ENCODE results near the gene SHD.

SHD gene

DNA sequence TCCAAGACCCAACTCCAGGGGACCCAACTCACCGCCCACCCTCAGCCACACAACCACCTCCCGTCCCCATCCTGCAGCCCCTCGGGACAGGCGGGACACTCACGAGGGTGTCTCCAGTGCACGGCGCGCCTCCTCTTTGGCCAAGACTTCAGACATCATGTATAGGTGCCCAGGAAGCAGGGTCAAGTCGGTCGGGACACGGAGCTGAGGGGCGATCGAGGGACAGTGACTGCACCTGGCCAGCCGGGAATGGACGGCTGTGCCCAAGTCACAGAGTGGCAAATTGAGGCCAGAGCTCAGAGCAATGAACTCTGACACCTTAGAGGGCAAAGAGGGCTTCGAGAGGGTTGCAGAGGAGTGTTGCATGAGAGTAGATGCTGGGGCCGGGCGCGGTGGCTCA is 50.8 kb downstream of the SHD start:
- Histone ChIP-seq H3K4me2 (no peak overlapping the region), H3K27ac (no peak overlapping the region), H3K36me3 (ENCODE audit: insufficient read depth) (no peaks in the 10 kb centered on the region), H3K4me3 (IDR thresholded peaks at IDR 0.05; ENCODE audit: insufficient read depth, low read depth, low read length) (no peak overlapping the region), H3K9ac (no peak overlapping the region), H4K20me1 (ENCODE audit: insufficient read depth) (no peaks in the 10 kb centered on the region), H2AFZ (ENCODE audit: low read depth) (no peak overlapping the region), H3K4me1 (ENCODE audit: low read depth, poor library complexity, severe bottlenecking) (no peaks in the 10 kb centered on the region), H3K27me3 (ENCODE audit: insufficient read depth, low read depth) (no peaks in the 10 kb centered on the region), H3K79me2 (ENCODE audit: insufficient read depth, low read depth) (no peaks in the 10 kb centered on the region)
- TF ChIP-seq, protein P1, sequence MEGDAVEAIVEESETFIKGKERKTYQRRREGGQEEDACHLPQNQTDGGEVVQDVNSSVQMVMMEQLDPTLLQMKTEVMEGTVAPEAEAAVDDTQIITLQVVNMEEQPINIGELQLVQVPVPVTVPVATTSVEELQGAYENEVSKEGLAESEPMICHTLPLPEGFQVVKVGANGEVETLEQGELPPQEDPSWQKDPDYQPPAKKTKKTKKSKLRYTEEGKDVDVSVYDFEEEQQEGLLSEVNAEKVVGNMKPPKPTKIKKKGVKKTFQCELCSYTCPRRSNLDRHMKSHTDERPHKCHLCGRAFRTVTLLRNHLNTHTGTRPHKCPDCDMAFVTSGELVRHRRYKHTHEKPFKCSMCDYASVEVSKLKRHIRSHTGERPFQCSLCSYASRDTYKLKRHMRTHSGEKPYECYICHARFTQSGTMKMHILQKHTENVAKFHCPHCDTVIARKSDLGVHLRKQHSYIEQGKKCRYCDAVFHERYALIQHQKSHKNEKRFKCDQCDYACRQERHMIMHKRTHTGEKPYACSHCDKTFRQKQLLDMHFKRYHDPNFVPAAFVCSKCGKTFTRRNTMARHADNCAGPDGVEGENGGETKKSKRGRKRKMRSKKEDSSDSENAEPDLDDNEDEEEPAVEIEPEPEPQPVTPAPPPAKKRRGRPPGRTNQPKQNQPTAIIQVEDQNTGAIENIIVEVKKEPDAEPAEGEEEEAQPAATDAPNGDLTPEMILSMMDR (conservative IDR thresholded peaks at IDR 0.05; ENCODE audit: low read depth, low read length) = no peak

DNA sequence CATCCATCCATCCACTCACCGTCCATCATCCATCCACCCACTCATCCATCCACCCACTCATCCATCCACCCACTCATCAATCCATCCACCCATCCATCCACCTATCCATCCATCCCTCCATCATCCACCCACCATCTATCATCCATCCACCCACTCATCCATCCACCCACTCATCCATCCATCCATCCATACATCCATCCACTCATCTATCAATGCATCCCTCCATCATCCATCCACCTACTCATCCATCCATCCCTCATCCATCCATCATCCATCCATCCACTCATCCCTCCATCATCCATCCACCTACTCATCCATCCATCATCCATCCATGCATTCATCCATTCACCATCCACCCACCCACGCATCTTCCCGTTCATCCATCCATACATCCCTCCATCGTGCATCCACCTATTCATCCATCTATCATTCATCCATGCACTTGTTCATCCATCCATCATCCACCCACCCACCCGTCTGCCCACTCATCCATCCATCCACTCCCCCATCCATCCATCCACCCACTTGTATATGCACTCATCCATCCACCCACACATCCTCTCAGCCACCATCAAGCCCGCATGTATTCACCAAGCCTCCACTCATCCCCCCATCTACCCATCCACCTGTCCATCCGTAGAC is 56.0 kb downstream of the SHD start:
- Histone ChIP-seq H3K9ac (no peak overlapping the region), H3K4me1 (ENCODE audit: low read depth, poor library complexity, severe bottlenecking) (no peaks in the 10 kb centered on the region), H3K27me3 (ENCODE audit: insufficient read depth, low read depth) (no peaks in the 10 kb centered on the region), H4K20me1 (ENCODE audit: insufficient read depth) (no peaks in the 10 kb centered on the region), H3K4me2 (no peak overlapping the region), H3K36me3 (ENCODE audit: insufficient read depth) (no peaks in the 10 kb centered on the region), H2AFZ (ENCODE audit: low read depth) (no peak overlapping the region), H3K4me3 (IDR thresholded peaks at IDR 0.05; ENCODE audit: insufficient read depth, low read depth, low read length) (no peak overlapping the region), H3K27ac (no peak overlapping the region), H3K79me2 (ENCODE audit: insufficient read depth, low read depth) (no peaks in the 10 kb centered on the region)
- TF ChIP-seq, protein P1 (conservative IDR thresholded peaks at IDR 0.05; ENCODE audit: low read depth, low read length) = no peak

DNA sequence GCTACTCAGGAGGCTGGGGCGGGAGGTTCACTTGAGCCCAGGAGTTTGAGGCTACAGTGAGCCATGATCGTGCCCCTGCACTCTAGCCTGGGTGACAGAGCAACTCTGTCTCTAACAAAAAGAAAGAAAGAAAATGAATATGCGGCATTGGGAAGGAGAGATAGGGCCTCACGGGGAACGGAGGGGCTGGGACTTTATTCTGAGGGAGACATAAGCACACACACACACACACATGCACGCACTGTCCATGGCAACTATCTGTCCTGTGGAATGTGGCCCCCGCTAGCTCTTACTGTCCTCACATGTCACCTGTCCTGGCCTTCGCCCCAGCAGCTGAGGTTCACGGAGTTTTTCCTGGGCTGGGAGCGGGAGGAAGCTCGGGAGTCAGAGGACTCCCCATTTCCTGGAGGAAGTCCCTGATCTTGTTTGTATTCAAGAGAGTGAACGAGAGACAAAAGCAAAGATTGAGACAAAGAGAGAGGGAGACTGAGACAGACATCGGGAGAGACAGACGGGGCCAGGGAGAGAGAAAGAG is 58.9 kb downstream of the SHD start:
- H2AFZ ChIP-seq (ENCODE audit: low read depth) = peak overlapping the region; percentile 75
- H3K9ac ChIP-seq = peak overlapping the region; percentile 18; the same call in 1 of the 2 replicates

DNA sequence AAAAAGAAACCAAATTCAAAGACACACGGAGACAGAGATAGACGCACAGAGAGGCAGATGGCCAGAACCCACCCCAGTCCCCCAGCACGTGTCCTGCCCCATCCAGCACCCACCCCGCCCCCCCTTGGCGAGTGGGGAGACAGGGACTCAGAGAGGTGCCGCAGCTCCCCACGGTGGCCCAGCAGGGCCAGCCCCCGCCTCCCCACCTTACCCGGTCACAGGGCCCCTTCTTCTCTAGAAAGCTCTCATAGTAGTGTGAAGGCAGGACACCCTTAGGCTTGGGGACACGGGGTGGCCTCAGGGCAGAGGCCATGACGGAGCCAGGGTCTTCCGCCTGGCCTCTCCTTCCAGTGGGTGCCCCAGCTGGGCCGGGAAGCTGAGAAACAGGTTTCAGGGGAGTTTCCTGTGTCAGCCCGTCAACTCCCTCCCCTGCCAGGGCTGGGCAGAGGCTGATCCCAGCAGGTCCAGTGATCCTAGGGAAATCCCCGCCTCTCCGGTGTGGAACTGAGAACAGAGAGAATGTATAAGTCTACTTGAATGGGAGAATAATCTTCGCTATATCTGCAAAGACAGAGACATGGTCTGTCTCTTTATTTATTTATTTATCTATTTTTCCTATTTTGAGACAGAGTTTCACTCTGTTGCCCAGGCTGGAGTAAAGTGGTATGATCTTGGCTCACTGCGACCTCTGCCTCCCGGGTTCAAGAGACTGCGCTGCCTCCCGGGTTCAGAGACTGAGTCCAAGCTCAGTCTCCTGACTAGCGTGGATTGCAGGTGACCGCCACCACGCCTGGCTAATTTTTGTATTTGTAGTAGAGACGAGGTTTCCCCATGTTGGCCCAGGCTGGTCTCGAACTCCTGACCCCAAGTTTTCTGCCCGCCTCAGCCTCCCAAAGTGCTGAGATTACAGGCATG is 59.6 kb downstream of the SHD start, which contains the start of gene STAP2:
Gene STAP2, minus strand, starts transcription at position 387 of the 915 bp plus-strand sequence. Its CDS starts 74 bp downstream, at position 313.
- Histone ChIP-seq H3K79me2 (ENCODE audit: insufficient read depth, low read depth) (no peaks in the 10 kb centered on the region), H3K9ac (peak within 1 kb of the TSS; percentile 18; the same call in 1 of the 2 replicates), H3K4me1 (ENCODE audit: low read depth, poor library complexity, severe bottlenecking) (no peaks in the 10 kb centered on the region), H2AFZ (ENCODE audit: low read depth) (peak within 1 kb of the TSS; percentile 75), H3K4me2 (peak within 1 kb of the TSS; percentile 51; the same call in 1 of the 2 replicates), H3K27me3 (ENCODE audit: insufficient read depth, low read depth) (no peaks in the 10 kb centered on the region), H3K27ac (no peak within 1 kb of the TSS), H3K4me3 (IDR thresholded peaks at IDR 0.05; ENCODE audit: insufficient read depth, low read depth, low read length) (no peak within 1 kb of the TSS), H4K20me1 (ENCODE audit: insufficient read depth) (no peaks in the 10 kb centered on the region), H3K36me3 (ENCODE audit: insufficient read depth) (no peaks in the 10 kb centered on the region)
- TF ChIP-seq, protein P1 (conservative IDR thresholded peaks at IDR 0.05; ENCODE audit: low read depth, low read length) = no peak

More for the DNA sequence above, 58.9 kb downstream of the SHD start:
- no peaks in the 10 kb centered on the region for H3K4me1 ChIP-seq (ENCODE audit: low read depth, poor library complexity, severe bottlenecking)
- no peak overlapping the region for H3K27ac ChIP-seq
- H3K79me2 ChIP-seq (ENCODE audit: insufficient read depth, low read depth) = no peaks in the 10 kb centered on the region
- no peaks in the 10 kb centered on the region for H3K36me3 ChIP-seq (ENCODE audit: insufficient read depth)
- TF ChIP-seq, protein P1 (conservative IDR thresholded peaks at IDR 0.05; ENCODE audit: low read depth, low read length) = no peak
- no peaks in the 10 kb centered on the region for H3K27me3 ChIP-seq (ENCODE audit: insufficient read depth, low read depth)
- H3K4me2 ChIP-seq = peak overlapping the region; percentile 51; the same call in 1 of the 2 replicates
- no peak overlapping the region for H3K4me3 ChIP-seq (IDR thresholded peaks at IDR 0.05; ENCODE audit: insufficient read depth, low read depth, low read length)
- no peaks in the 10 kb centered on the region for H4K20me1 ChIP-seq (ENCODE audit: insufficient read depth)

Data from KMS-11 (cell line).